Measurements from ENCODE around the gene JAKMIP1.

Gene JAKMIP1

GRCh38 chr4:6052679-6053078 is 147.7 kb downstream of the JAKMIP1 start:
- H3K36me3 ChIP-seq (replicated peaks): no peaks in the 10 kb centered on the region
- no peak for DNase-seq
- TF ChIP-seq CTCF (IDR thresholded peaks at IDR 0.05; ENCODE audit: low read depth, low read length, missing control alignments): no peak
- H3K27ac ChIP-seq: no peak overlapping the region
- H3K4me3 ChIP-seq (ENCODE audit: low read depth, low read length): no peak overlapping the region
- in situ Hi-C loops (cut with HindIII; ENCODE audit: low pct_ligation_motif_present, low sequenced_read_pairs): no loop called here
- H3K27me3 ChIP-seq (replicated peaks): no peaks in the 10 kb centered on the region

- Histone ChIP-seq H3K27ac (no peak overlapping the region), H3K36me3 (replicated peaks) (no peaks in the 10 kb centered on the region), H3K27me3 (replicated peaks) (no peaks in the 10 kb centered on the region), H3K4me3 (ENCODE audit: low read depth, low read length) (no peak overlapping the region)
- no peak for TF ChIP-seq CTCF (IDR thresholded peaks at IDR 0.05; ENCODE audit: low read depth, low read length, missing control alignments)
- DNase-seq: no peak
- in situ Hi-C loops (cut with HindIII; ENCODE audit: low pct_ligation_motif_present, low sequenced_read_pairs): no loop called here
Measured at GRCh38 chr4:6050551-6050950, 149.8 kb downstream of the JAKMIP1 start.

GRCh38 chr4:6049985-6050384 is 150.4 kb downstream of the JAKMIP1 start:
- no peak overlapping the region for H3K4me3 ChIP-seq (ENCODE audit: low read depth, low read length)
- no peak for DNase-seq
- H3K36me3 ChIP-seq (replicated peaks): no peaks in the 10 kb centered on the region
- H3K27me3 ChIP-seq (replicated peaks): no peaks in the 10 kb centered on the region
- in situ Hi-C loops (cut with HindIII; ENCODE audit: low pct_ligation_motif_present, low sequenced_read_pairs): no loop called here
- no peak for TF ChIP-seq CTCF (IDR thresholded peaks at IDR 0.05; ENCODE audit: low read depth, low read length, missing control alignments)
- no peak overlapping the region for H3K27ac ChIP-seq

- Histone ChIP-seq H3K4me3 (ENCODE audit: low read depth, low read length) (no peak overlapping the region), H3K36me3 (replicated peaks) (no peaks in the 10 kb centered on the region), H3K27me3 (replicated peaks) (no peaks in the 10 kb centered on the region), H3K27ac (no peak overlapping the region)
- in situ Hi-C loops (cut with HindIII; ENCODE audit: low pct_ligation_motif_present, low sequenced_read_pairs): no loop called here
- no peak for DNase-seq
- TF ChIP-seq CTCF (IDR thresholded peaks at IDR 0.05; ENCODE audit: low read depth, low read length, missing control alignments): no peak
Measured at GRCh38 chr4:6049278-6049677, 151.1 kb downstream of the JAKMIP1 start.

GRCh38 chr4:6048537-6048936 is 151.8 kb downstream of the JAKMIP1 start:
- Histone ChIP-seq H3K36me3 (replicated peaks) (no peaks in the 10 kb centered on the region), H3K4me3 (ENCODE audit: low read depth, low read length) (no peak overlapping the region), H3K27me3 (replicated peaks) (no peaks in the 10 kb centered on the region), H3K27ac (no peak overlapping the region)
- no peak for DNase-seq
- no peak for TF ChIP-seq CTCF (IDR thresholded peaks at IDR 0.05; ENCODE audit: low read depth, low read length, missing control alignments)
- in situ Hi-C loops (cut with HindIII; ENCODE audit: low pct_ligation_motif_present, low sequenced_read_pairs): no loop called here

- no peak for TF ChIP-seq CTCF (IDR thresholded peaks at IDR 0.05; ENCODE audit: low read depth, low read length, missing control alignments)
- no peak overlapping the region for H3K27ac ChIP-seq
- in situ Hi-C loops (cut with HindIII; ENCODE audit: low pct_ligation_motif_present, low sequenced_read_pairs): no loop called here
- no peaks in the 10 kb centered on the region for H3K27me3 ChIP-seq (replicated peaks)
- H3K4me3 ChIP-seq (ENCODE audit: low read depth, low read length): no peak overlapping the region
- no peak for DNase-seq
- H3K36me3 ChIP-seq (replicated peaks): no peaks in the 10 kb centered on the region
Measured at GRCh38 chr4:6047130-6047673, 153.1 kb downstream of the JAKMIP1 start.

Data from brain microvascular endothelial cell (primary cell).